GM19193 (cell line): ENCODE results near the gene RBM20.

ENCODE experiments used
- POLR2A ChIP-seq: IDR thresholded peaks from 4 replicates; pipeline ENCODE4 v1.6.1; 2011; ENCODE audit not compliant: insufficient read depth, insufficient read length; ENCODE audit errors: extremely low read depth

Gene RBM20

GRCh38 chr10:110755781-110756180 is 111.6 kb downstream of the RBM20 start:
- no peak for TF ChIP-seq POLR2A

GRCh38 chr10:110756876-110757275 is 112.7 kb downstream of the RBM20 start:
- TF ChIP-seq POLR2A, result no peak

- TF ChIP-seq POLR2A, result no peak
These were observed 113.5 kb downstream of the RBM20 start for GRCh38 chr10:110757586-110757985.

- no peak for TF ChIP-seq POLR2A
These were observed 114.1 kb downstream of the RBM20 start for GRCh38 chr10:110758128-110758765.

- no peak for TF ChIP-seq POLR2A
These were observed 114.8 kb downstream of the RBM20 start for GRCh38 chr10:110758898-110759297.

GRCh38 chr10:110759523-110759922 is 115.4 kb downstream of the RBM20 start:
- TF ChIP-seq POLR2A, result no peak

- no peak for TF ChIP-seq POLR2A
These were observed 118.1 kb downstream of the RBM20 start for GRCh38 chr10:110762109-110762848.

GRCh38 chr10:110762849-110763211 is 118.7 kb downstream of the RBM20 start:
- TF ChIP-seq POLR2A, result no peak

- TF ChIP-seq POLR2A, result no peak
These were observed 120.2 kb downstream of the RBM20 start for GRCh38 chr10:110764378-110764777.

- TF ChIP-seq POLR2A, result no peak
These were observed 120.8 kb downstream of the RBM20 start for GRCh38 chr10:110764793-110765512.

GRCh38 chr10:110765513-110766319 is 121.6 kb downstream of the RBM20 start:
- TF ChIP-seq POLR2A, result no peak

- TF ChIP-seq POLR2A, result no peak
These were observed 126.1 kb downstream of the RBM20 start for GRCh38 chr10:110770243-110770642.

GRCh38 chr10:110771486-110771885 is 127.3 kb downstream of the RBM20 start:
- no peak for TF ChIP-seq POLR2A

GRCh38 chr10:110771991-110772390 is 127.9 kb downstream of the RBM20 start:
- no peak for TF ChIP-seq POLR2A

- no peak for TF ChIP-seq POLR2A
These were observed 128.4 kb downstream of the RBM20 start for GRCh38 chr10:110772454-110773025.

- TF ChIP-seq POLR2A, result no peak
These were observed 129.5 kb downstream of the RBM20 start for GRCh38 chr10:110773693-110774068.
